SIG-M5 treated with dmso at 0.1 percent for 504 hours (cell line): ENCODE results near the gene LMLN.
A peak's percentile ranks its signal among the peaks of the same experiment; 100 is the strongest.
"Not testable (repeated sequence)": the region's sequence is repeated elsewhere in the genome, so short reads cannot be mapped to it uniquely, and the experiment has no call there.

Experiments
- DNase-seq: peaks from one replicate; lab custom pipeline; 2025; ENCODE audit not compliant: unreplicated experiment; lab: John Stamatoyannopoulos, UW

LMLN gene

DNA sequence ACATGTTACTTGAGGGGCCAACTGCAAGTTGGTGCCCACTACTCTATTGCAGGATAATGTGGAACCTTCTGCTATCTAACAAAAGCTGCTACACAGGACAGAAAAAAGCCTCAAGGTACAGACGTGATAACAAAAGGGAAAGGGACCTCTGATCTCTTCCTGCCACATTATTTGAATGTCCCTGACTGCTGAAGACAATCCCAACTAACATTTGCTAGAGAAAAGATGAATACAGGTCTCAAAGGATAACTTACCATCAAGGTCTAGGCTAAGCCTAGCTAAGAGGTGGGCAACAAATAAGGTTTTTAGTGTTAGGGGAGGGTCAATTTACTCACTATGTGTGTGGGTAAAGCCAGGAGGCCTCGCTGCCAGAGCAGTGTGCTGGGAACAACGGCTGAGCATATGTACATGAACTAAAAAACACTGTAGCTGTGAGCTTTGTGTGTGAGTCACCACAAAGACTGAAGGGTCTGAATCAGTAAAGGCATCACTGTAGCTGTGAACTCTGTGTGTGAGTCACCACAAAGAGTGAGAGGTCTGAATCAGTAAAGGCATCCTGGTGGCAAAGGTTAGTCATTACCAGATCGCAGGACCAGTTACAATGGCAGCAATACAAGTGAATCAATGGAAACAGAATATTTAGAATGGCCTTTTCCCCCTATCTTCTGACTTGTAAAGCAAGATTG is 111.7 kb downstream of the LMLN start:
- DNase-seq = peak; percentile 75

DNA sequence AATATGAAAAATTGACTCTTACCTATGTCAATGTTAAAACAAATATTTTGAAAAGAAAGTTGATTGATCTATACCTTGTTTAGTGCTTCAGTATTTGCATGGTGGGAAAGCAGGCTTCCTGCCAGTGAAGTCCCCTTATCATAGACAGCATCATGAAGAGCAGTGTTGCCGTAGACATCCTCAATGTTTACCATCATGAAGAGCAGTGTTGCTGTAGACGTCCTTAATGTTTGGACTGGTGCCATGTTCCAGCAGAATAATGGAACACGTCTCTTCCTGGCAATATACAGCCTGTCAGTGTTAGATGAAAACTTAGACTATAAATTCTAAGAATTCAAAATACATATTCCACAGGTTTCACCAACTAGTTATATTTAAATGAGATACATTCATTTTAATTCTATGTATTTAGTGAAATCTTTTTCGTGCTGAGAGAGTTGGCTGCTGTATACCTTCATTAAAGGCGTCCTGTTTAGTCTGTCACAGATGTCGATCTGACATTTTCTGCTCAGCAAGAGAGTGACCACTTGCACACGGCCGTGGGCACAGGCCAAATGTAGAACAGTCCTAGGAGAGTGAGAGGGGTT is 116.8 kb downstream of the LMLN start:
- no peak for DNase-seq

DNA sequence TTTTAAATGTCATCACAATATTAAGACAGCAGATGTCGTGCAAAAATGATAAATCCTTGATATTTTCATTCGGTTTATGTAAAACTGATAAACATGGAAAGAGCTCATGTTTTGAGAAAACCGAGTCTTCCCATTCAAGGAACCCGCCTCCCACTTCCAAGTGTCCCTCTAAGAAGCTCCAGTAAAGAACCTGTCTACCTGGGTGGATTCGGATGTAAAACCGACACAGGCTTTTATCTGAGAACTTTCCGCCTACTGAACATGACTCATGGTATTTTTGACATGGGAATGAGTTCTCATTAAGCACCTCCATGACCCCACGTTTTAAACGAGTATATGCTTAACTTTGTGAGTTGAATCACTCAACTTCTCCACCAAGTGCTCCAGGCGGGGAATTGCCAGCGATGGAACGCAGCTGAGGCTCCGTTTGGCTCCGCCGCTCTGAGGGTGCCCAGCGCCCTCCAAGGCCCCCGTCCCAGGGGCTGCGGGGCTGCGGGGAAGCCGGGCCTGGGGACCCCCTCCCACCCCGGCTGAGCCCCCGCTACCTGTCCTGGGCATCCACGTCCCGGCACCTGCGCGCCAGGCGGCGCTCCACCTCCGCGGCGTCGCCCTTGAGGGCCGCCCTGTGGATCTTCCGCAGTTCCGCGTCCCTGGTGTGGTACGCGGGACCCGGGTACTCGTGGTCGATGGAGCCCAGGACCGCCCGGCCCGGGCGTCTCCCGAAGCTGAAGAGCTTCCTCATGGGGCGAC is 119.9 kb downstream of the LMLN start:
- peak; percentile 50 for DNase-seq

DNA sequence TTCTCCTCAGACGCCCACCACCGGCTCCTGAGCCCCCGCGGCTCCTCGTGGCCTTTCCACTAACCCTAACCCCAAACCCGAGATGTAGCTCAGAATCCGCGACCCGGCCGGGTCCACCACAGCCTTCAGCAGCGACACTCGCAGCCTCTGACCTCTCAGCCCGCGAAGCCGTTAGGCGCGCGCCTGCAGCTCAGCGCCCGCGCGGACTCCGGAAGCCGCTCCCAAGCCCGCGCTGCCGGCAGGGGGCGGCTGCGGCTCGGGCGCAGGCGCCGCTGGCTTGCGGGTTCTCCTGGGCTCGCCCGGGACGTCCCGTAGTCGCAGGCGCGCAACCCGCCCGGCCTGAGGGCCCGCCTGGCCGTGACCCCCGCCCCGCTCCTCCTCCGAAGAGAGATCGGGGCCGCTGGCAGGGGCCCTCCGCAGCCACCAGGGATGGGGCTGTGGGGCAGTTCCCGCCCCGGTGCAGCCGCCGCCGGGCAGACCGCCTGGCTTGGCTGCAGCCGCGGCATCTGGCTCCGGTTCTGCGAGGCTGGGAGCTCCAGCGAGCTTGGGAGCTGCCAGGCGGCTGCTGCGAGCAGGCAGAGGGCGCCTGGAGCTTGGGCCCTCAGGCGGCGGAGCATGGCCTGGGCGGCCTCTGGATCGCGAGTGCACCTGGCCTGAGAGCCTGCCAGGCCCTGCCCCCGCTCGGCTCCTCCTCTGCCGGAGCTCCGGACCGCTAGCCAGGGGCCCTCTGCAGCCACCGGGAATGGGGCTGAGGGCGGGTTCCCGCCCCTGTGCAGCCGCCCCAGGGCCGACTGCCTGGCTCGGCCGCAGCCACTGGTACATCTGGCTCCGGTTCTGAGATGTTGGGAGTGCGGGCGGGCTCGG is 120.7 kb downstream of the LMLN start:
- peak; percentile 70 for DNase-seq

DNA sequence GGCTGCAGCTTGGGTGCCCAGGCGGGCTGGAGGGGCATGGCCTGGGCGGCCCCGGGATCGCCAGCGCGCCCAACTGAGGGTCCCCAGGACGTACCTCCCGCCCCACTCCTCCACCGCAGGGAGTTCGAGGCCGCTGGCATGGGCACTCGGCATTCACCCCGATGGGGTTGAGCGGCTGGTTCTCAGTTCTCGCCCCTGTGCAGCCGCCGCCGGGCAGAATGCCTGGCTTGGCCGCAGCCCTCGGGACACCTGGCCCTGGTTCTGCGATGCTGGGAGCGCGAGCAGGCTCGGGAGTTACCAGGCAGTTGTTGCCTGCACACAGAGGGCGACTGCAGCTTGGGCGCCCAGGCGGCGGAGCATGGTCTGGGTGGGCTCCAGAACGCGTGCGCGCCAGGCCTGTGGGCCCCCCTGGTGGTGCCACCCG is 121.4 kb downstream of the LMLN start:
- DNase-seq = no peak

DNA sequence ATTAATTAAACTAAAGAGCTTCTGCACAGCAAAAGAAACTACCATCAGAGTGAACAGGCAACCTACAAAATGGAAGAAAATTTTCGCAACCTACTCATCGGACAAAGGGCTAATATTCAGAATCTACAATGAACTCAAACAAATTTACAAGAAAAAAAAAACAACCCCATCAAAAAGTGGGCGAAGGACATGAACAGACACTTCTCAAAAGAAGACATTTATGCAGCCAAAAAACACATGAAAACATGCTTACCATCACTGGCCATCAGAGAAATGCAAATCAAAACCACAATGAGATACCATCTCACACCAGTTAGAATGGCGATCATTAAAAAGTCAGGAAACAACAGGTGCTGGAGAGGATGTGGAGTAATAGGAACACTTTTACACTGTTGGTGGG is 122.2 kb downstream of the LMLN start:
- not testable (repeated sequence) for DNase-seq

DNA sequence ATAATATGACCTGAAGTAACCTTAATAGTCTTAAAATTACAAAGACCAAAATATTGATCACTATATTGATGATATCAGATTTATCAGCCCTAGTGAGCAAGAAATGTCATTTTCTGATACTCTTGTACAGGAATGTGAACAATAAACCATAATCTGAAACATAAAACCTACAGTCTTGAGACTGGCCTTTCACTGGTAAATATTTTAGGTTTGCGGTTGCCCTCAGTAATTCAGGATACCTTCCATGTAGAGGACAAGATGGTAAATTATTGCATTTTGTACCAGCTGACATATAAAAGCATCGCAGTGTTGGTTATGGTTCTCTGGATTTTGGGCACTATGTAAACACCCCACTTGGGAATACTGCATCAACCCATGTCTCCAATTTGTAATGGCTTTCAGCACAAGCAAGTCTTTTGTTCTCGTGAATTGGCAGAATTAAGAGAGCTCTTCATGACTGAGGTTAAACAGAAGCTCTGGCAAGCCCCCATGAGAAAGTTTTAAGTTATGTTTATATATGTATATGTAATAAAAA is 128.5 kb downstream of the LMLN start:
- no peak for DNase-seq

DNA sequence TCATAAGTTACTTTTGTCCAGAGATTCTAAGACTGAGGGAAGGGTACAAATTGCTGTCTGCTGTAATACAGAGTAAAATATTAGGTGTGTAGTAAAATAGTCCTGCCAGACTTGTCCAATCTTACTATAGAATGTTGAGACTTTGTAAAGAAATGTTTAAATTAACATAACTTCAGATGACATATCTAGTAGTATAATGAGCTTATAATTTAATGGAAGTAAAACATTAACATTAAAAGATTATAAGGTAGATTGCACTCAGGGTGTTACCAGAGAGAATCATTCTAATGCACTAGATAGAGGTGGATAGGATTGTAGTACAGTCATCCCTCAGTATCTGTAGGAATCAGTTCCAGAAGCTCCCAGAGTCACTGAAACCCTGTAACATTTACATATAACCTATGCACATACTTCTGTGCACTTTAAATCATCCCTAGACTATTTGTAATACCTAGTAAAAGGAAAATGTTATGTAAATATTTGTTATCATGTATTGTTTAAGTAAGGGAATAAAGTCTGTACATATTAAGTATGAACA is 130.8 kb downstream of the LMLN start:
- DNase-seq = no peak

DNA sequence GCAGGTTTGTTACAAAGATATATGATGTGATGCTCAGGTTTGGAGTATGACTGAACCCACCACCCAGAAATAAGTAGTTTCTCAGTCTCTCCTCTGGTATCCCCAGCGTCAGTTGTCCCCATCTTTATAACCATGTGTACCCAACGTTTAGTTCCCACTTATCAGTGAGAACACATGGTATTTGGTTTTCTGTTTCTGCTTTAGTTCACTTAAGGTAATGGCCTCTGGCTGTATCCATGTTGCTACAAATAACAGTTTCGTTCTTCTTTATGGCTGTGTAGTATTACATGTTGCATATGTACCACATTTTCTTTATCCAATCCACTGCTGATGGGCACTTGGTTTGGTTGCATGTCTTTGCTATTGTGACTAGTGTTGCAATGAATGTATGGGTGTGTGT is 132.3 kb downstream of the LMLN start:
- DNase-seq = no peak

DNA sequence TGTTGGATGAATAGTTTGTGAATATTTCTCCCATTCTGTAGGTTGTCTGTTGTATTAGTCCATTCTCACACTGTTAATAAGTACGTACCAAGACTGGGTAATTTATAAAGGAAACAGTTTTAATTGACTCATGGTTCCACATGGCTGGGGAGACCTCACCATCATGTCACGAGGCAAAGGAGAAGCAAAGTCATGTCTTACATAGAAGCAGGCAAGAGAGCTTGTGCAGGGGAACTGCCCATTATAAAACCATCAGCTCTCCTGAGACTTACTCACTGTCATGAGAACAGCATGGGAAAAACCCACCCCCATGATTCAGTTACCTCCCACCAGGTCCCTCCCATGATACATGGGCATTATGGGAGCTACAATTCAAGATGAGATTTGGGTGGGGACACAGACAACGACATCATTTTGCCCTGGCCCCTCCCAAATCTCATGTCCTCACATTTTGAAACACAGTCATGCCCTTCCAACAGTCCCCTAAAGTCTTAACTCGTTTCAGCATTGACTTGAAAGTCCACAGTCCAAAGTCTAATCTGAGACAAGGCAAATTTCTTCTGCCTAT is 133.2 kb downstream of the LMLN start:
- DNase-seq = no peak
